B cell (primary cell): ENCODE results near the gene MIP. TPM values are rescaled to one million over a fixed set of nuclear protein-coding genes. Genes with fewer than 3 reads are reported as not detected.
"Not testable (repeated sequence)": the region's sequence is repeated elsewhere in the genome, so short reads cannot be mapped to it uniquely, and the experiment has no call there.

Experiments used
- ATAC-seq: fragments of 200-7000 bp; cut with Tn5 transposase; one replicate; pipeline ENCODE4 v1.10.0; 2021; ENCODE audit warnings: low read depth, mild to moderate bottlenecking, moderate number of reproducible peaks, moderate library complexity
- CTCF ChIA-PET: fragments of 350-600 bp; sonication (Branson Sonifier 250); formaldehyde crosslinking; loops from one replicate; lab custom pipeline; 2021; ENCODE audit warnings: antibody characterized with exemption, inconsistent platforms; lab: Charles Lee
- POLR2A ChIA-PET: fragments of 350-600 bp; sonication (Branson Sonifier 250); formaldehyde crosslinking; loops from one replicate; lab custom pipeline; 2021; ENCODE audit warnings: antibody characterized with exemption; lab: Charles Lee
- DNase-seq: peaks from one replicate; pipeline ENCODE4 v3.0.0; 2013
- H2AFZ ChIP-seq: 2 replicates; pipeline ENCODE4 v1.6.1; 2012; ENCODE audit warnings: mild to moderate bottlenecking, low read depth, low read length; ENCODE audit not compliant: insufficient read depth, poor library complexity, severe bottlenecking
- H3K27ac ChIP-seq, 2 donors: 1 replicate in 1 of 2; 2 replicates in 1 of 2; pipeline ENCODE4 v1.5.1; 2012 to 2013; ENCODE audit warnings: low read length in 2 of 2, mild to moderate bottlenecking in 2 of 2, moderate library complexity in 1 of 2
- H3K27me3 ChIP-seq, 4 experiments: fragments of 200-600 bp in 1 of 4; sonication (generic) in 1 of 4; replicated peaks in 1 of 4; 1 replicate in 2 of 4; 2 replicates in 2 of 4; pipeline versions ENCODE4 v1.6.1 to v1.7.0; 2013 to 2016; ENCODE audit warnings: low read length in 3 of 4, mild to moderate bottlenecking in 2 of 4, mixed read lengths in 1 of 4, moderate library complexity in 1 of 4; ENCODE audit not compliant: insufficient read depth in 4 of 4, control insufficient read depth in 3 of 4; ENCODE audit errors: control extremely low read depth in 1 of 4
- H3K36me3 ChIP-seq, 2 experiments: replicated peaks in 1 of 2; 1 replicate in 1 of 2; 2 replicates in 1 of 2; pipeline versions ENCODE4 v1.6.1 to v1.7.1; 2013; ENCODE audit warnings: low read length in 1 of 2; ENCODE audit not compliant: insufficient read depth in 2 of 2, control insufficient read depth in 1 of 2; ENCODE audit errors: control extremely low read depth in 1 of 2, extremely low read depth in 1 of 2
- H3K4me1 ChIP-seq, 2 donors: fragments of 200-600 bp in 1 of 2; sonication (generic) in 1 of 2; 1 replicate in 1 of 2; 2 replicates in 1 of 2; pipeline versions ENCODE4 v1.5.1 to v1.6.1; 2013 to 2017; ENCODE audit warnings: low read length in 2 of 2; ENCODE audit not compliant: control insufficient read depth in 2 of 2, insufficient read depth in 2 of 2
- H3K4me2 ChIP-seq: replicated peaks from 2 replicates; pipeline ENCODE3; 2012; ENCODE audit warnings: mild to moderate bottlenecking, low read depth, low read length; ENCODE audit not compliant: poor library complexity, severe bottlenecking
- H3K4me3 ChIP-seq, 5 experiments: fragments of 200-600 bp in 1 of 5; sonication (generic) in 1 of 5; 1 replicate in 3 of 5; 2 replicates in 2 of 5; pipeline versions ENCODE4 v1.5.1 to v1.7.0; 2011 to 2016; ENCODE audit warnings: low read length in 4 of 5, mild to moderate bottlenecking in 4 of 5, low read depth in 2 of 5, control low read depth in 1 of 5, moderate library complexity in 1 of 5; ENCODE audit not compliant: insufficient read depth in 1 of 5; ENCODE audit errors: control extremely low read depth in 1 of 5, extremely low read depth in 1 of 5
- H3K79me2 ChIP-seq: fragments of 200-600 bp; sonication (generic); one replicate; pipeline ENCODE4 v1.6.0; 2016; ENCODE audit warnings: low read length; ENCODE audit not compliant: control insufficient read depth, insufficient read depth
- H3K9ac ChIP-seq: fragments of 200-600 bp; sonication (generic); 2 replicates; pipeline ENCODE4 v1.6.1; 2017; ENCODE audit warnings: mild to moderate bottlenecking, low read length, moderate library complexity
- H3K9me3 ChIP-seq, 3 donors: one replicate each; pipeline versions ENCODE4 v1.6.1 to v1.7.1; 2013; ENCODE audit warnings: low read length in 2 of 3; ENCODE audit not compliant: control insufficient read depth in 2 of 3, insufficient read depth in 1 of 3; ENCODE audit errors: control extremely low read depth in 1 of 3
- H4K20me1 ChIP-seq: 2 replicates; pipeline ENCODE4 v1.6.0; 2012; ENCODE audit warnings: mild to moderate bottlenecking, low read length; ENCODE audit not compliant: insufficient read depth, control insufficient read depth, poor library complexity, severe bottlenecking
- H3K27ac Mint-ChIP-seq: one replicate; pipeline ENCODE4 v1.8.0; 2021; ENCODE audit warnings: mixed read lengths
- H3K27me3 Mint-ChIP-seq: one replicate; pipeline ENCODE4 v1.8.0; 2021; ENCODE audit warnings: mixed read lengths
- H3K4me1 Mint-ChIP-seq: one replicate; pipeline ENCODE4 v1.8.0; 2021; ENCODE audit warnings: mixed read lengths
- H3K4me3 Mint-ChIP-seq: one replicate; pipeline ENCODE4 v1.8.0; 2021; ENCODE audit warnings: mixed read lengths
- H3K9me3 Mint-ChIP-seq: one replicate; pipeline ENCODE4 v1.8.0; 2022; ENCODE audit warnings: mixed read lengths; ENCODE audit not compliant: insufficient read depth
- WGBS: methylation state at CpG from one replicate; pipeline ENCODE4 v1.1.5; 2013; ENCODE audit warnings: missing lambda C conversion rate; ENCODE audit not compliant: insufficient coverage; 5-methylcytosine and 5-hydroxymethylcytosine counted together
- intact Hi-C: fragments of 100-400 bp; cut with micrococcal nuclease; formaldehyde crosslinking; loops from one replicate; pipeline ENCODE4 v1.10.0; 2022
- polyA plus RNA-seq: library from polyadenylated mRNA; depleted of rRNA; stranded (reverse); fragments of >200 nt; gene quantifications from 2 replicates; pipeline ENCODE4 v1.2.3, GENCODE V29; 2012
- total RNA-seq, 2 donors: library from RNA; stranded (reverse); fragments of 120-200 nt in 1 of 2; gene quantifications; 1 replicate in 1 of 2; 2 replicates in 1 of 2; pipeline versions ENCODE4 v1.2.3 to v1.2.4, GENCODE V29; 2013 to 2022

MIP gene
- total and polyA plus RNA-seq, 2 donors (not counting 1 experiment from before 2014, with no cell fraction given): not detected

- DNase-seq, CTCF ChIA-PET, H3K4me1 Mint-ChIP-seq, H3K4me2 ChIP-seq, H3K9ac ChIP-seq, H3K27me3 ChIP-seq, H3K27ac ChIP-seq, H3K79me2 ChIP-seq, H4K20me1 ChIP-seq, ATAC-seq, H3K9me3 ChIP-seq, H3K4me1 ChIP-seq, H3K36me3 ChIP-seq, H3K9me3 Mint-ChIP-seq, H2AFZ ChIP-seq, H3K4me3 ChIP-seq, POLR2A ChIA-PET, intact Hi-C loops, H3K4me3 Mint-ChIP-seq, H3K27me3 Mint-ChIP-seq, H3K27ac Mint-ChIP-seq: not testable (repeated sequence)
- no CpG with 5 or more reads among the region's 3 CpGs for WGBS
Observed at GRCh38 chr12:56401125-56401524, 53.3 kb downstream of the MIP start.

Other genes starting within 250 kb of the MIP start
- gene RNF41, start 232.7 kb downstream of the MIP start, total RNA-seq: 129 and 134 TPM in 2 replicates
- 107 and 113 TPM in 2 replicates for gene RNF41, start 232.7 kb downstream of the MIP start, polyA plus RNA-seq
- 12.4 and 14.9 TPM in 2 replicates for gene NABP2, start 230.3 kb downstream of the MIP start, total RNA-seq
- 13.1 and 16.1 TPM in 2 replicates for gene NABP2, start 230.3 kb downstream of the MIP start, polyA plus RNA-seq
- gene SLC39A5, start 224.6 kb downstream of the MIP start, total RNA-seq: 0.41 and 0.69 TPM in 2 replicates
- 0.92 and 0.97 TPM in 2 replicates for gene SLC39A5, start 224.6 kb downstream of the MIP start, polyA plus RNA-seq
- 46.5 and 54.6 TPM in 2 replicates for gene ANKRD52, start 196.3 kb downstream of the MIP start, total RNA-seq
- 16.3 and 17.9 TPM in 2 replicates for gene ANKRD52, start 196.3 kb downstream of the MIP start, polyA plus RNA-seq
- 73.5 and 76.3 TPM in 2 replicates for gene COQ10A, start 187.7 kb downstream of the MIP start, total RNA-seq
- 73.6 and 84.5 TPM in 2 replicates for gene COQ10A, start 187.7 kb downstream of the MIP start, polyA plus RNA-seq
- 151 and 154 TPM in 2 replicates for gene CS, start 154.3 kb downstream of the MIP start, total RNA-seq
- gene CS, start 154.3 kb downstream of the MIP start, polyA plus RNA-seq: 114 and 157 TPM in 2 replicates
- gene CNPY2, start 138.7 kb downstream of the MIP start, total RNA-seq: 89.0 and 91.2 TPM in 2 replicates
- 52.9 and 61.9 TPM in 2 replicates for gene CNPY2, start 138.7 kb downstream of the MIP start, polyA plus RNA-seq
- 216 and 230 TPM in 2 replicates for gene PAN2, start 120.7 kb downstream of the MIP start, total RNA-seq
- gene PAN2, start 120.7 kb downstream of the MIP start, polyA plus RNA-seq: 211 and 266 TPM in 2 replicates
- gene IL23A, start 115.8 kb downstream of the MIP start, total RNA-seq: 18.5 and 20.5 TPM in 2 replicates
- 24.9 and 32.6 TPM in 2 replicates for gene IL23A, start 115.8 kb downstream of the MIP start, polyA plus RNA-seq
- gene STAT2, start 94.5 kb downstream of the MIP start, total RNA-seq: 298 and 309 TPM in 2 replicates
- gene STAT2, start 94.5 kb downstream of the MIP start, polyA plus RNA-seq: 252 and 261 TPM in 2 replicates
- not detected in 2 replicates for gene APOF, start 91.8 kb downstream of the MIP start, total RNA-seq
- gene APOF, start 91.8 kb downstream of the MIP start, polyA plus RNA-seq: not detected in 2 replicates
- 44.4 and 46.6 TPM in 2 replicates for gene TIMELESS, start 5.2 kb downstream of the MIP start, total RNA-seq
- 17.2 and 24.3 TPM in 2 replicates for gene TIMELESS, start 5.2 kb downstream of the MIP start, polyA plus RNA-seq
- gene SPRYD4, start 13.9 kb upstream of the MIP start, total RNA-seq: 7.4 and 8.0 TPM in 2 replicates
- gene SPRYD4, start 13.9 kb upstream of the MIP start, polyA plus RNA-seq: 3.7 and 4.2 TPM in 2 replicates
- 5.3 and 7.2 TPM in 2 replicates for gene GLS2, start 33.5 kb upstream of the MIP start, total RNA-seq
- 3.6 and 5.3 TPM in 2 replicates for gene GLS2, start 33.5 kb upstream of the MIP start, polyA plus RNA-seq
- 5.0 and 7.6 TPM in 2 replicates for gene RBMS2, start 67.2 kb upstream of the MIP start, total RNA-seq
- 0.81 and 1.2 TPM in 2 replicates for gene RBMS2, start 67.2 kb upstream of the MIP start, polyA plus RNA-seq
- 280 and 284 TPM in 2 replicates for gene BAZ2A, start 175.7 kb upstream of the MIP start, total RNA-seq
- 95.7 and 138 TPM in 2 replicates for gene BAZ2A, start 175.7 kb upstream of the MIP start, polyA plus RNA-seq
- 217 and 230 TPM in 2 replicates for gene ATP5F1B, start 191.3 kb upstream of the MIP start, total RNA-seq
- gene ATP5F1B, start 191.3 kb upstream of the MIP start, polyA plus RNA-seq: 378 and 465 TPM in 2 replicates
- gene PTGES3, start 233.6 kb upstream of the MIP start, total RNA-seq: 121 and 124 TPM in 2 replicates
- 35.3 and 46.7 TPM in 2 replicates for gene PTGES3, start 233.6 kb upstream of the MIP start, polyA plus RNA-seq